ENCODE results near the gene CTF1.

GRCh38 chr16:30853758-30854157, 42.7 kb upstream of the CTF1 start:
- no peak for TF ChIP-seq CTCF (IDR thresholded peaks at IDR 0.05)
- TF ChIP-seq ZFX (IDR thresholded peaks at IDR 0.05; ENCODE audit: borderline replicate concordance), result no peak
